ENCODE data around the gene NDUFB10.
"Not testable (repeated sequence)": the region's sequence is repeated elsewhere in the genome, so short reads cannot be mapped to it uniquely, and the experiment has no call there.

Gene NDUFB10

DNA sequence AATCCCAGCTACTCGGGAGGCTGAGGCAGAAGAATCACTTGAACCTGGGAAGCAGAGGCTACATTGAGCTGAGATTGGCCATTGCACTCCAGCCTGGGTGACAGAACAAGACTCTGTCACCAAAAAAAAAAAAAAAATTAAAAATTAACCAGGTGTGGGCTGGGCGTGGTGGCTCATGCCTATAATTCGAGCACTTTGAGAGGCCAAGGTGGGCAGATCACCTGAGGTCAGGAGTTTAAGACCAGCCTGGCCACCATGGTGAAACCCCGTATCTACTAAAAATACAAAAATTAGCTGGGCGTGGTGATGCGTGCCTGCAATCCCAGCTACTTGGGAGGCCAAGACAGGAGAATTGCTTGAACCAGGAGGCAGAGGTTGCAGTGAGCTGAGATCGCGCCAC is 19.5 kb upstream of the NDUFB10 start:
- H3K27ac ChIP-seq (ENCODE audit: insufficient read depth, low read length, poor library complexity, severe bottlenecking); H3K4me1 ChIP-seq (ENCODE audit: control insufficient read depth, insufficient read depth, low read length, poor library complexity, severe bottlenecking); DNase-seq; H3K27me3 ChIP-seq (replicated peaks; ENCODE audit: control insufficient read depth, insufficient read depth, low read length, poor library complexity, severe bottlenecking); H3K4me3 ChIP-seq (ENCODE audit: insufficient read depth, low read depth, low read length, poor library complexity, severe bottlenecking); H3K9me3 ChIP-seq (ENCODE audit: control insufficient read depth, low read length): not testable (repeated sequence)
- peaks cover 17% of the 10 kb centered on the region for H3K36me3 ChIP-seq (ENCODE audit: control insufficient read depth, insufficient read depth, low read length)

DNA sequence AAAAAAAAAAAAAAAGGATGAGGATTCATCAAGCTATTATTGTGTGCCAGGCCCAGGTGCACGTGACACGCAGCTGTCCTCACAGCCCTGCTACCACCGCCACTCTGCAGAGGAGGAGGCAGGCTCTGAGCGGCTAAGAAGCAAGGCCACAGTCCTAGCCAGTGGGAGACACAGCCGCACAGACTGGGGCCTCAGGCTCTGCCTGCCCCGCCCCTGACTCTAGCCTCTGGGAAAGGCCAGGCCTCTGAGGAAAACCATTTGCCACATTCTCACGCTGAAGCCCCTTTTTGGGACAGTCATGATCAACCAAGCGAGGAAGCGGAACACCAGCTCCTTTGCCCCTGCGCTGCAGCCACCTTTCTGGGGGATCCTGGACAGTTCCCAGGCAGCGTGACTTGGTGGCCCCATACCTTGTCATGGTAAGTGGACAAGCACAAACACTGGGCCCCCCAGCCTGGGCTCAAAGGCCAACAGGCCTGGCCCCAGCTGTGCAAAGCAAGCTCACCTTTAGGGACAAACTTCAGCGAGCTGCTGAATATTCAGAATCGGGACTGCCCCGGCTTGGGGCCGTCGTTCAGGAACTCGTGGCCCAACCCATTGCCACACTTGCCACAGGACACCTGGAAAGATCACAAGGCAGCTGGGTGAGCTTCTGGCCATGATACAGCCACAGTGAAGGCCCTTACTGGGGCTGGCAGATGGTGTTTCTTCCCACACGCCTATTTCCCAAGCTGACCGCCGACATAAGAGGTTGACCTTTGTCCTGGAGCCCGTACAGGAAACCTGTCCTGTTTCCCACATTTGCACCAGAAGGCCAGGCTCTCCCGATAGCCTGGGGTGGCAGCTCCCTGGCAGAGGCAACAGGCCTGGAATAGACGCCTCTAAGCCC is 18.8 kb upstream of the NDUFB10 start:
- Histone ChIP-seq H3K36me3 (ENCODE audit: control insufficient read depth, insufficient read depth, low read length) (peaks cover 17% of the 10 kb centered on the region), H3K4me3 (ENCODE audit: insufficient read depth, low read depth, low read length, poor library complexity, severe bottlenecking) (no peak overlapping the region), H3K27ac (ENCODE audit: insufficient read depth, low read length, poor library complexity, severe bottlenecking) (no peak overlapping the region), H3K9me3 (ENCODE audit: control insufficient read depth, low read length) (no peaks in the 10 kb centered on the region), H3K27me3 (replicated peaks; ENCODE audit: control insufficient read depth, insufficient read depth, low read length, poor library complexity, severe bottlenecking) (no peaks in the 10 kb centered on the region), H3K4me1 (ENCODE audit: control insufficient read depth, insufficient read depth, low read length, poor library complexity, severe bottlenecking) (peaks cover 9% of the 10 kb centered on the region)
- DNase-seq = no peak

DNA sequence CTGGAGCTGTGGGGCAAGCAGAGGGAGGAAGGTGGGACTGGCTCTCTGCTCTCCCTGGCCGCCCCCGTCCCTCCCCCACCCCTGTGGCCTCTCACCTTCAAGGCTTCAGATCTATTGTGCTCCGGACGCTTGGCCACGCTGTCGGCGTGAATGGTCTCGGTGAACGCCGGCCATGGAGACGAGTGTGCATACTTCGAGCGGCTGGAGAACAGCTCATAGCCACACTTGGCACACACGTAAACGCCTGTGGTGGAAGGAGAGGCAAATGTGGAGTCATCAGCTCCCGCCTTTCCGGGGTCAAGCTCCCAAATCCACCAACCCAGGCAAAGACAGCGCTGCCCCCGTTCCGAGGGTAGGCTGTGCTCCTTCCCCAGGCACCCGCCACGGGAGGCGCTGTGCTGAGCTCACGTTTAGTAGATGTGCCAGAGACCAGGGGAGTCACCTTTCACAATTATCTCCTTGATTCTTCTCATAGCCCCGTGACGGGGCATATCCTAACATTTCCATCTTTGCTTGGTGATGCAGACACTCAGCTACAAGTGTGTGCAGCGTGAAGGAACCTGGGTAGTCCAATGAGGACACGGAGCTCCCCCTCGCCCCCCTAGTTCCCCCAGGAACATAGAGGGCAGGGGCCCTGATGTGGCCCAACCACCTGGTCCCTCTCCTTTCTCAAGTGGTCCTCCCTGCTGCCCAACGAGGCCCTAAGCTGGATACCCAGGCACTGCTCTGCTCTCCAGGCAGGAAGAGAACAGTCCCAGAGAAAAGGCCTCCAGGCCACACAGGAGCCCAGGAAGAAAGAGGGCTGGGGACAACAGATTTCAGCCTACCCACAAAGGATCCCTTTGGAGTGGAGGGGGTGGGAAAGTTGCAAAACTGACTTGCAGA is 17.9 kb upstream of the NDUFB10 start:
- DNase-seq = no peak
- Histone ChIP-seq H3K4me3 (ENCODE audit: insufficient read depth, low read depth, low read length, poor library complexity, severe bottlenecking) (no peak overlapping the region), H3K4me1 (ENCODE audit: control insufficient read depth, insufficient read depth, low read length, poor library complexity, severe bottlenecking) (peaks cover 9% of the 10 kb centered on the region), H3K36me3 (ENCODE audit: control insufficient read depth, insufficient read depth, low read length) (peaks cover 17% of the 10 kb centered on the region), H3K27me3 (replicated peaks; ENCODE audit: control insufficient read depth, insufficient read depth, low read length, poor library complexity, severe bottlenecking) (no peaks in the 10 kb centered on the region), H3K9me3 (ENCODE audit: control insufficient read depth, low read length) (no peaks in the 10 kb centered on the region), H3K27ac (ENCODE audit: insufficient read depth, low read length, poor library complexity, severe bottlenecking) (no peak overlapping the region)

DNA sequence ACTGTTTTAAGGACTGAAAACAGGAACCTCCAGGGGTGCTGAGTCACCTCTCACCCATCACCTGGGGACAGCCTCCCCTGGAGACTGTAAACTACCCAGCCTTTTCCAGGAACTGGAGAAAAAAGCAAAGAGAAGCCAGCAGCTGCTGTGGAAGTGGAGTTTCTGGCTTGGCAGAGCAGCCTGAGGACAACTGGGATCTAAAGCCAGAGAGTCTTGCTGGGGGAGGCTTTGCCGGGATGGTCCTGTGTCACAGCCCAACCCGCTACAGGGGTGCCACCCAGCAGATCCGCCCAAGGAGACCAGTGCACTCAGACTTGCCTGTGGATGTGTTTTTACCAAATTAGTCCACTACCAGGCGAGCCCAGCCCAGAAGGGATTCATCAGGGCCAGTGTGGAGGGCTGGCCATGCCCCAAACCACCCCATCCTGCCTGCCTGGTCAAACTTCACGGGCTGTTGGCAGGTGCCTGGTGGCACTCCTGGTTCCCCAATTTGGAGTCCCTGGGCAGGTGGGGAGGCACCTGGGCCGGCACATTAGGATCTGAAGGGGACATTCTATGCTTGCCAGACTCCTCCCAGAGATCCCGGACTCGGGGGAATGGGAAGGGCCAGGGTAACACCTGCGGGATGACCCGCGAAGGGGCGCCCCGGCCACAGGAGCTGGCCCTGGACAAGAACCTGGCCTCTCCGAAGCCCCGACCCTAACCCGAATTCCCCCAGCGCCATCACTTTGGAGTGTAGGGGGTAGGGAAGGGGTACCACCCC is 17.1 kb upstream of the NDUFB10 start:
- H3K9me3 ChIP-seq (ENCODE audit: control insufficient read depth, low read length) = no peaks in the 10 kb centered on the region
- no peaks in the 10 kb centered on the region for H3K27me3 ChIP-seq (replicated peaks; ENCODE audit: control insufficient read depth, insufficient read depth, low read length, poor library complexity, severe bottlenecking)
- H3K36me3 ChIP-seq (ENCODE audit: control insufficient read depth, insufficient read depth, low read length) = peaks cover 17% of the 10 kb centered on the region
- H3K4me3 ChIP-seq (ENCODE audit: insufficient read depth, low read depth, low read length, poor library complexity, severe bottlenecking) = peak overlapping the region; percentile 95
- DNase-seq = no peak
- H3K4me1 ChIP-seq (ENCODE audit: control insufficient read depth, insufficient read depth, low read length, poor library complexity, severe bottlenecking) = peaks cover 9% of the 10 kb centered on the region
- H3K27ac ChIP-seq (ENCODE audit: insufficient read depth, low read length, poor library complexity, severe bottlenecking) = peak overlapping the region; percentile 70

DNA sequence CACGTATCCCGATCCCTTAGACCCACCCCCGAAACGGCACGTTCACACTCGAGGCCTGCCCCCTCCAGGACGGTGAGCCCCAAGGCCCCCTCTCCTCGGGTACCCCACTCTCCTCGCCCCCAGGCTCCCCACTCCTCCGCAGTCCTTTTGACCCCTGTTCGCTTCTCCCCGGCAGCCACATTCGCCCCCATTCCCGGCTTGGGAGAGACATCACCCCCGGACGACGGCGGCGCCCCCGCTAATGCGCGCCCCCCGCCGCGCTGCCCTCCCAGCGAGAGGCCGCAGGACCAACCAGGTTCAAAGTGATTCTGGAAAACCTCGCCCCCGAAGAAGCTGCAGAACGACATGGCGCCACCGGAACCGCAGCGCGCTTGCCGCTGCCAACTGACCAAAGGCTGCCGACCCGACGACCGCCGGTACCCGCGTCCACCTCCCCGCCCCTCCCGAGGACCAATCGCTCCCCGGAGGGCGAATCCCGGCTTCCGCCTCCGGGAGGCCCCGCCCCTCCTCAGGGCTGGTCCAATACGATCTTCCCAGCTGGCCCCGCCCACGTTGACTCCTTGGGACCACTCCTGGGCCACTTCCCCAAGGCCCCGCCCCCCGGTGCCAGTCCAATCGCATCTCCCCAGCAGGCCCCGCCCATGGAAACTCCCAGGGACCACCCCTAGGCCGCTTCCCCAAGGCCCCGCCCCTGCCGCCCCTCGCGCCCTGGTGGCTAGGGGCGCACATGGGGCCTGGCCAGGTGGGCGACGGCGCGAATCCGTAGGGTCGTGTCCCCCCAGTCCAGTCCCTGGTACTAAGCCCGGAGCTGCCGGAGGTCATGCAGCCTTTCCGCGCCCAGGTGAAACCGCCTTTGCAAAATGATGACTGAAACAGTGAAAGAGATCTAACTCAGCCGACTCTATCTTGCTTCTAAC is 16.3 kb upstream of the NDUFB10 start, which contains the start of gene MSRB1:
TSS of gene MSRB1 (minus strand) at position 390 of the 917 bp plus-strand sequence. CDS start at position 347, 43 bp downstream.
- DNase-seq = peak; percentile 97 to 99 (median 99)
- peak within 1 kb of the TSS; percentile 70 for H3K27ac ChIP-seq (ENCODE audit: insufficient read depth, low read length, poor library complexity, severe bottlenecking)
- peaks cover 15% of the 10 kb centered on the region for H3K36me3 ChIP-seq (ENCODE audit: control insufficient read depth, insufficient read depth, low read length)
- H3K4me1 ChIP-seq (ENCODE audit: control insufficient read depth, insufficient read depth, low read length, poor library complexity, severe bottlenecking) = peaks cover 9% of the 10 kb centered on the region
- no peaks in the 10 kb centered on the region for H3K27me3 ChIP-seq (replicated peaks; ENCODE audit: control insufficient read depth, insufficient read depth, low read length, poor library complexity, severe bottlenecking)
- peak within 1 kb of the TSS; percentile 95 for H3K4me3 ChIP-seq (ENCODE audit: insufficient read depth, low read depth, low read length, poor library complexity, severe bottlenecking)
- H3K9me3 ChIP-seq (ENCODE audit: control insufficient read depth, low read length) = no peaks in the 10 kb centered on the region

DNA sequence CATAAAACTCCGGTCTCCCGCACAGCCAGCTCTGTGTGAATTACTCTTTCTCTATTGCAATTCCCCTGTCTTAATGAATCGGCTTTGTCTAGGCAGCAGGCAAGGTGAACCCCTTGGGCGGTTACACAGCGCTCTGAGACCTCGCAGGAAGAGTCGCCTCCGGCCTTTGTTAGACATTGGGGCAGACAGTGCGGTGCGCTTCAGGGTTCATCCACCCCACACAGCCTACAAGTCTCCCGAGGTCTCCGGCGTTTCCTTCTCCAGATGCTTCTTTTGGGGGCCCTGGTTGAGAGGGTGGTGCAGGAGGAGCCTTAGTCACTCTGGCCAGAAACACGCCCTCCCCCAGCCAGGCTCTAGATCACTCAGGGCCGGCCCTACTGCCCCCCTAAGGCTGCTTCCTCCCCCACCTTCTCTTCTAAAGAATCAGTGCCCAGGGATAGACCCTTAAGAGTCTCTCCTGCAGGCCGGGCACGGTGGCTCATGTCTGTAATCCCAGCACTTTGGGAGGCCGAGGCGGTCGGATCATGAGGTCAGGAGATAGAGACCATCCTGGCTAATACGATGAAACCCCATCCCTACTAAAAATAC is 14.6 kb upstream of the NDUFB10 start:
- no peaks in the 10 kb centered on the region for H3K27me3 ChIP-seq (replicated peaks; ENCODE audit: control insufficient read depth, insufficient read depth, low read length, poor library complexity, severe bottlenecking)
- DNase-seq = no peak
- H3K4me3 ChIP-seq (ENCODE audit: insufficient read depth, low read depth, low read length, poor library complexity, severe bottlenecking) = no peak overlapping the region
- H3K36me3 ChIP-seq (ENCODE audit: control insufficient read depth, insufficient read depth, low read length) = no peaks in the 10 kb centered on the region
- no peaks in the 10 kb centered on the region for H3K9me3 ChIP-seq (ENCODE audit: control insufficient read depth, low read length)
- H3K4me1 ChIP-seq (ENCODE audit: control insufficient read depth, insufficient read depth, low read length, poor library complexity, severe bottlenecking) = peaks cover 9% of the 10 kb centered on the region
- H3K27ac ChIP-seq (ENCODE audit: insufficient read depth, low read length, poor library complexity, severe bottlenecking) = no peak overlapping the region

DNA sequence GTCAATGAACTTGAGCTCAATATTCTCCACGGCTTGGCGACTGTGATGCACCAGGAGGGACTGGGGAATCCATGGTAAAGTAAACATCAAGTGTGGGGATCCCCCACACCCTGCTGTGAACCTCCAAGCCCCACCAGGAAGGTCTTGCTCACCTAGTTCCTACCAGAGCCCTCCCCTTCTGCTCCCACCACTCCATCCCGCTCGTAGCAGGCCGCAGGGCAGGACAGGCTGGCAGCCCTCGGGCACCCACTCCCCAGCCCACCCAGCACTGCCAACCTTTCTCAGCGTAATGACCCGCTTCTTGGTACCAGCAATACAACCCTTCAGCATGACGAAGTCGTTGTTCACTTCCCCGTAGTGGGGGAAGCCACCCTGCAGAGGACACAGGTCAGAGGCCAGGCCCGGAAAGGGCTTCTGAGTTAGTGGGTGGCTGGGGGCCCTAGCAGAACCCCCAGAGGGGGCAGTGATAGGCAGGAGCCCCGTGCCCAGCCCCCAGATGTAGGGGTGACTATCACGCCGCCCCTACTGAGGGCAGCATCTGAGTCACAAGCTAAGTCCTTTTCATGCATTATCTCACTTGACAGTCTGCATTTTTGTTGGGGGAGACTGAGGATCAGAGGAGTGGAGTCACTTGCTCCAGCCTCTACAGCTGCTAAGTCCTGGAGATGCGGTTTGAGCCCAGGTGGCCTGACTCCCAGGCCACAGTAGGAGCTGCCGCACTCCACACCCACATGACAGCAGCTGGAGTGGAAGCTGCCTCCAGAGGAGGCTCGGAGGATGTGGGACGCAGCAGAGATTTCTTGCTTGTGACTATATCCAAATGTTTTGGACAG is 13.6 kb upstream of the NDUFB10 start:
- no peak overlapping the region for H3K4me3 ChIP-seq (ENCODE audit: insufficient read depth, low read depth, low read length, poor library complexity, severe bottlenecking)
- no peaks in the 10 kb centered on the region for H3K27me3 ChIP-seq (replicated peaks; ENCODE audit: control insufficient read depth, insufficient read depth, low read length, poor library complexity, severe bottlenecking)
- H3K36me3 ChIP-seq (ENCODE audit: control insufficient read depth, insufficient read depth, low read length) = no peaks in the 10 kb centered on the region
- no peak overlapping the region for H3K27ac ChIP-seq (ENCODE audit: insufficient read depth, low read length, poor library complexity, severe bottlenecking)
- H3K9me3 ChIP-seq (ENCODE audit: control insufficient read depth, low read length) = no peaks in the 10 kb centered on the region
- H3K4me1 ChIP-seq (ENCODE audit: control insufficient read depth, insufficient read depth, low read length, poor library complexity, severe bottlenecking) = peaks cover 9% of the 10 kb centered on the region
- no peak for DNase-seq

DNA sequence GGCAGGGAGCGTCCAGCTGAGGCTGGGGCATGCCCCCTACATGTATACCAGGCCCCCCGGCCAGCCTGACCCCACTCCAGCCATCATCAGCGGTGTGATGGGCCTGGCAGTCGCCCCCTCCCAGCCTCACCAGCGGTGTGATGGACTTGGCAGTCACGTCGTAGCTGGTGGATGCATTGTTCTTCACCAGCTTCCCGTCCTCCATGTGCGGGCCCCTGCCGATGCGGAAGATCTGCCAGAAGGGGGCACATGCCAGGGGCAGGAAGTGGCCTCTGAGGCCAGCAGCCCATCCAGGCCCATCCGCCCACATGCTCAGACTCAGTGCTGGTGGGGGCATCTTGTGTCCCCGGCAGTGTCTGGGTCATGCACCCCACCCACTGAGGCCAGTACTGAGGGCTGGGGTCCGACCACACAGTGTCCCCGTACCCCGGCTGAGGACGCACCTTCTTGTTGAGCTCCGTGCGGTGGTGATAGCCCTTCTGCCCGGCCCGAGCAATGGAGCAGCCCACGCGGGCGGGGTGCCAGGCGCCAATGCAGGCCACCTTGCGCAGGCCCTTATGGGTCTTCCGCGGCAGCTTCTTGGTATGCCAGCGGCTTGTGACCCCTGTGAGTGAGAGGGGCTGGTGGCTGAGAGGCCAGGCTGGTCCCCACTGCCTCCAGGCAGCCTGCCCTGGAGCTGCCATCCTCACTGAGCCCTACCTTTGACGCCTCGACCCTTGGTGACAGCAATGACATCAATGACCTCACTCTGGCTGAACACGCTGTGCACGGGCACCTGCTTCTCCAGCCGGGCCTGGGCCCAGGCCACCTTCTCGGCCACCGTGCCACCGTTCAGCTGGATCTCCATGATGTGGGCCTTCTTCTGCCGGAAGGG is 12.6 kb upstream of the NDUFB10 start:
- Histone ChIP-seq H3K4me1 (ENCODE audit: control insufficient read depth, insufficient read depth, low read length, poor library complexity, severe bottlenecking) (peaks cover 9% of the 10 kb centered on the region), H3K4me3 (ENCODE audit: insufficient read depth, low read depth, low read length, poor library complexity, severe bottlenecking) (no peak overlapping the region), H3K36me3 (ENCODE audit: control insufficient read depth, insufficient read depth, low read length) (no peaks in the 10 kb centered on the region), H3K27me3 (replicated peaks; ENCODE audit: control insufficient read depth, insufficient read depth, low read length, poor library complexity, severe bottlenecking) (no peaks in the 10 kb centered on the region), H3K9me3 (ENCODE audit: control insufficient read depth, low read length) (no peaks in the 10 kb centered on the region), H3K27ac (ENCODE audit: insufficient read depth, low read length, poor library complexity, severe bottlenecking) (no peak overlapping the region)
- no peak for DNase-seq

All from effector memory CD4-positive, alpha-beta T cell (primary cell).